SKM-1 treated with dmso at 0.1 percent for 144 hours (cell line): ENCODE results near the gene PDE4B.
A peak's percentile ranks its signal among the peaks of the same experiment; 100 is the strongest.
"Not testable (repeated sequence)": the region's sequence is repeated elsewhere in the genome, so short reads cannot be mapped to it uniquely, and the experiment has no call there.

Experiments used
- DNase-seq: peaks from one replicate; lab custom pipeline; 2025; ENCODE audit not compliant: unreplicated experiment; lab: John Stamatoyannopoulos, UW

PDE4B gene

GRCh38 chr1:66302184-66302742, 509.6 kb downstream of the PDE4B start:
- DNase-seq, result no peak

- no peak for DNase-seq
Observed at GRCh38 chr1:66302815-66303214, 510.1 kb downstream of the PDE4B start.

GRCh38 chr1:66303646-66304045, 511.0 kb downstream of the PDE4B start:
- no peak for DNase-seq

GRCh38 chr1:66304128-66304527, 511.4 kb downstream of the PDE4B start:
- DNase-seq, result no peak

- DNase-seq, result no peak
Observed at GRCh38 chr1:66305927-66306326, 513.2 kb downstream of the PDE4B start.

- no peak for DNase-seq
Observed at GRCh38 chr1:66309006-66309741, 516.5 kb downstream of the PDE4B start.

GRCh38 chr1:66311092-66311491, 518.4 kb downstream of the PDE4B start:
- DNase-seq, result no peak

- no peak for DNase-seq
Observed at GRCh38 chr1:66311628-66312027, 518.9 kb downstream of the PDE4B start.

GRCh38 chr1:66312271-66312990, 519.7 kb downstream of the PDE4B start:
- no peak for DNase-seq

GRCh38 chr1:66313429-66313828, 520.7 kb downstream of the PDE4B start:
- DNase-seq, result no peak

GRCh38 chr1:66315671-66316070, 523.0 kb downstream of the PDE4B start:
- no peak for DNase-seq

GRCh38 chr1:66316464-66317247, 524.0 kb downstream of the PDE4B start:
- no peak for DNase-seq

- DNase-seq, result no peak
Observed at GRCh38 chr1:66317248-66317515, 524.5 kb downstream of the PDE4B start.

- DNase-seq, result no peak
Observed at GRCh38 chr1:66320231-66320630, 527.5 kb downstream of the PDE4B start.

GRCh38 chr1:66322462-66322861, 529.8 kb downstream of the PDE4B start:
- not testable (repeated sequence) for DNase-seq

- no peak for DNase-seq
Observed at GRCh38 chr1:66323958-66324625, 531.4 kb downstream of the PDE4B start.

GRCh38 chr1:66325594-66326380, 533.1 kb downstream of the PDE4B start:
- no peak for DNase-seq

GRCh38 chr1:66326867-66327266, 534.2 kb downstream of the PDE4B start:
- DNase-seq, result no peak

GRCh38 chr1:66327588-66327987, 534.9 kb downstream of the PDE4B start:
- peak; percentile 91 for DNase-seq

GRCh38 chr1:66328896-66329295, 536.2 kb downstream of the PDE4B start:
- DNase-seq, result no peak
